Activated naive CD8-positive, alpha-beta T cell treated with anti-CD3 and anti-CD28 coated beads, Interleukin-2, amount 50 U/mL, for 24 hours (primary cell): ENCODE data around the gene EDC3.

Experiments
- ATAC-seq: fragments of 150-1000 bp; cut with Tn5 transposase; one replicate; pipeline ENCODE4 v1.10.0; 2021
- DNase-seq: peaks from one replicate; pipeline ENCODE4 v3.0.0; 2021
- H3K27ac Mint-ChIP-seq: one replicate; pipeline ENCODE4 v1.8.0; 2021; ENCODE audit warnings: mild to moderate bottlenecking, mixed read lengths
- H3K27me3 Mint-ChIP-seq: one replicate; pipeline ENCODE4 v1.8.0; 2021; ENCODE audit warnings: mixed read lengths
- H3K36me3 Mint-ChIP-seq: one replicate; pipeline ENCODE4 v1.8.0; 2021; ENCODE audit warnings: low read depth, mixed read lengths
- H3K4me1 Mint-ChIP-seq: one replicate; pipeline ENCODE4 v1.8.0; 2021; ENCODE audit warnings: mixed read lengths
- H3K4me3 Mint-ChIP-seq: one replicate; pipeline ENCODE4 v1.8.0; 2021; ENCODE audit warnings: mild to moderate bottlenecking, moderate library complexity, mixed read lengths
- H3K9me3 Mint-ChIP-seq: one replicate; pipeline ENCODE4 v1.8.0; 2021; ENCODE audit warnings: mixed read lengths

EDC3 gene

GRCh38 chr15:74618841-74619596, 76.8 kb downstream of the EDC3 start:
- no peaks in the 10 kb centered on the region for H3K27me3 Mint-ChIP-seq
- no peaks in the 10 kb centered on the region for H3K9me3 Mint-ChIP-seq
- ATAC-seq, result no peak
- no peak for DNase-seq
- H3K4me1 Mint-ChIP-seq, result peaks cover 53% of the 10 kb centered on the region
- H3K27ac Mint-ChIP-seq, result peak overlapping the region; percentile 90
- H3K36me3 Mint-ChIP-seq, result peaks cover 42% of the 10 kb centered on the region
- no peak overlapping the region for H3K4me3 Mint-ChIP-seq

DNA sequence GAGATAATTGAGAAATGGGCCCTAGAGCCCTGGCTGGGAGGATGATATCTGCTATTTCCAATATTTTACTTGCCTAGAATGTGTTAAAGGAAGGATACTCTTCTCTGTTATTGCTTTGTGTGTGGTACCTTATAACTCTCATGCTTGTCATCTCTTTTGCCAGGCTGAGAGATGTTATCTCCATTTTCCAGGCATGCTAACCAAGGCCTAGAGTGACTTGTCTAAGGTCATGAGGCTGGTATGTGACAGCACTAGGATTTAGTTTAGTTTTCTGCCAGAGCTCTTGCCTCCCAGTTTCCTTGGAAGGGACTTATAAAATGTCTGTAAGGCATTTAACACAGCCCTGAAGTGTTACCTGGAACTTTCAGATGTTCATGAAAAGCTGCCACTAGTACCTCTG, 78.8 kb downstream of the EDC3 start:
- no peak for DNase-seq
- no peak for ATAC-seq
- Mint-ChIP-seq H3K4me1 (peaks cover 66% of the 10 kb centered on the region), H3K27me3 (no peaks in the 10 kb centered on the region), H3K4me3 (peak overlapping the region; percentile 92), H3K36me3 (peaks cover 26% of the 10 kb centered on the region), H3K27ac (peak overlapping the region; percentile 90), H3K9me3 (no peaks in the 10 kb centered on the region)

DNA sequence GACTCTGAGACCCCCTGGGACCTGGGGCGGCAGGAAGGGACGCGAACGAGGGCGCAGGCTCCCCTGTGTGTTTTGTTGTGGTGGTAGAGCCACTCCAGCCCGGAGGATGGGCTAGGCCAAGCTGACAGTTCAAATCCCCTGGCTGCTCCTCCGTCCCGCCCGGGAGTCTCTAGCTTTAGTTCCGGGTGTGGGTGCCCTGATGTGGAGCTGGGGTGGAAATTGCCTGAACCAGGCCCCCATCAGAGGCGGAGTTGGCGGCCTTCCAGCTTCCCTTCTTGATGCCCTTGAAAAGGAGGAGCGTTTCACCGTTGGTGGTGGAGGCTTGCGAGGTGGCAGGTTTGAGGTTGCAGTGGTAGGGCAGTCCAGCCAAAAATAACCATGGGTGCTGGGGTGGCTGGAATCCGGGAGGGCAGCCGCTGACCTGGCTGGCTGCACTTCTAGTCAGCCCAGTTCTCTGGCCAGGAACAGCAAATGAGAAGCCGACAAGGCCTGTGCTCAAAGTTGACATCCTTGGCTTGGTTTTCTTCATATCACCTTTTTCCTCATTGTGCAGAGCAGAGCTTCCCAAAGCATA, 79.4 kb downstream of the EDC3 start:
- Mint-ChIP-seq H3K4me1 (peaks cover 64% of the 10 kb centered on the region), H3K9me3 (no peaks in the 10 kb centered on the region), H3K27ac (peak overlapping the region; percentile 90), H3K36me3 (peaks cover 21% of the 10 kb centered on the region), H3K27me3 (no peaks in the 10 kb centered on the region), H3K4me3 (peak overlapping the region; percentile 92)
- ATAC-seq (no peak), DNase-seq (peak; percentile 72)

DNA sequence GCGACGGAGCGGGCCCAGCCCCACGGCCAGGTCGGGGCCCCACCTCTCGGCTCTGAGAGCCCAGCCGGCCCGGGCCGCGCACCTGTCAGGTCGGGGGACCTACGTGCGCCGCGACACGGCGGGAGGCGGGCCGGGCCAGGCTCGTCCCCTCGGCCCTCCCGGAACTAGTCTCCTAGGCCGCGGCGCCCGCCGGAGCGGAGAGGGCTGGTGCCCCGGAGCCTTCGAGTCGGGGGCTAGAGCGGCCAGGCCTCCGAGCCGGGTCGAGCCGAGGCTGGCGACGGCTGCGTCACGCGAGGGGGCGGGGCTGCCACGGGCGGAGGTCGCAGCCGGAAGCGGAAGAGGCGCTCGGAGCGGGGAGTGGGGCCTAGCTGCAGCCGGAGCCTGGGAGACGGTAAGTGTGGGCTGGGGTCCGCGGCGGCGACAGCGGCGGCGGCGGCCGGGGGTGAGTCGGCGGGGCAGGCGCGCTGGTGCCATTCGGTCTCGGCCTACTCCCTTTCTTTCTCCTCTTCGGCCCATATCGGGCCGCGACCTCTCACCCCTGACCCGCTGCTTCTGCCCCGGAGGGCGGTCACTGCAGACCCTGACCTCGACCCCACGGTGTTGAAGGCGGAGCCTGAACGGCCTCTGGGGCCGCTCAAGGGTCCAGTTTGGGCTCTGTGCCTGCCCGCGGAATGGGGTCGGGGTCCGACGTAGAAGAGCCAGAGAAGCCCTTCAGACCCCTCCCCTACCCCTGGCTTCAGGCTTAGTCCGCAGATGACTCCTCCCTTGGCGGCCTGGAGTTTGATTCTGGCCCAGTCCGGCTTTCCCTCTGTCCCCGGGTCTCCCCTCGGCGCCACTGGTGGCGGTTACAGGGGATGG, 80.1 kb downstream of the EDC3 start, which contains the start of gene CLK3:
Gene CLK3, plus strand, starts transcription at position 329 of the 858 bp plus-strand sequence. CDS start 3,361 bp downstream, outside the sequence.
- Mint-ChIP-seq H3K4me3 (peak within 1 kb of the TSS; percentile 92), H3K9me3 (no peaks in the 10 kb centered on the region), H3K4me1 (peaks cover 58% of the 10 kb centered on the region), H3K27me3 (no peaks in the 10 kb centered on the region), H3K27ac (peak within 1 kb of the TSS; percentile 95), H3K36me3 (peaks cover 16% of the 10 kb centered on the region)
- ATAC-seq (peak; percentile 91), DNase-seq (peak; percentile 99)

DNA sequence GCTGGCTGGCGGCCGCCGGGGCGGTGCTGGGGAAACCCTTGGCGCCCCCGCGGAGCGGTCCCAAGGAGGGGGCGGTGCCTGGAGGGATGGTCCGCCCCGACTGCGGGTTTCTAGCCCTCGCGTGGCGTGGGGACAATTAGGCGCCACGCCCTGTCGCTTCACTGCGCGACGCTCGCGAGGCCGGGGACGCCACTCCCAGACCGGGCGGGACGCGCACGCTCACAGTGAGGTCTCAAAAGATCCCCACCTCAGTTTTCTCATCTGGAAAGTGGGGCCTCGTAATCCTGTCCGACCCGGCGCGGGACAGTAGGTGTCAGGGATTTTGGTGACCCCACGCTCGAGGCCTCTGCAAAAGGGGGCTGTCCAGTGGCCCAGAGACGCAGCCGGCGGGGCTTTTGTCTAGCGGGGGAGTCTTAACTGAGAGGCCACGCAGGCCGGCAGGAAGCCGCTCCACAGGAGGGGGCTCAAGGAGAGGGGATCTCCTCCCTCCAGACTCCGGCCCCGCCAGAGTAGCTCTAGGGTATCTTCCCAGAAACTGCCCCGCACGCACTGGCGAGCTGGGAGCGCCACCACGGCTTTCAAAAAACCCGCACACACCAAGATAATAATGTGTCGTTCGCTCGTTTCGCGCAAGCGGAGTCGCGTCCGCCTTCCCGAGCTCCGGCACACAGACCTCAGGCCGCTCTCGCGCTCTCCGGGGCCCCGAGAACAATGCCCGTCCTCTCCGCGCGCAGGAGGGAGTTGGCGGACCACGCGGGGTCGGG, 80.9 kb downstream of the EDC3 start:
- H3K4me1 Mint-ChIP-seq, result peaks cover 50% of the 10 kb centered on the region
- ATAC-seq (peak; percentile 57), DNase-seq (peak; percentile 92)
- H3K27me3 Mint-ChIP-seq, result no peaks in the 10 kb centered on the region
- peak overlapping the region; percentile 95 for H3K27ac Mint-ChIP-seq
- H3K9me3 Mint-ChIP-seq, result no peaks in the 10 kb centered on the region
- peak overlapping the region; percentile 92 for H3K4me3 Mint-ChIP-seq
- peaks cover 10% of the 10 kb centered on the region for H3K36me3 Mint-ChIP-seq

- H3K27me3 Mint-ChIP-seq, result no peaks in the 10 kb centered on the region
- no peaks in the 10 kb centered on the region for H3K9me3 Mint-ChIP-seq
- peak overlapping the region; percentile 92 for H3K4me3 Mint-ChIP-seq
- peak overlapping the region; percentile 69 for H3K27ac Mint-ChIP-seq
- peaks cover 10% of the 10 kb centered on the region for H3K36me3 Mint-ChIP-seq
- DNase-seq, result no peak
- H3K4me1 Mint-ChIP-seq, result peaks cover 46% of the 10 kb centered on the region
- ATAC-seq, result no peak
Observed at GRCh38 chr15:74613953-74614743, 81.7 kb downstream of the EDC3 start.

DNA sequence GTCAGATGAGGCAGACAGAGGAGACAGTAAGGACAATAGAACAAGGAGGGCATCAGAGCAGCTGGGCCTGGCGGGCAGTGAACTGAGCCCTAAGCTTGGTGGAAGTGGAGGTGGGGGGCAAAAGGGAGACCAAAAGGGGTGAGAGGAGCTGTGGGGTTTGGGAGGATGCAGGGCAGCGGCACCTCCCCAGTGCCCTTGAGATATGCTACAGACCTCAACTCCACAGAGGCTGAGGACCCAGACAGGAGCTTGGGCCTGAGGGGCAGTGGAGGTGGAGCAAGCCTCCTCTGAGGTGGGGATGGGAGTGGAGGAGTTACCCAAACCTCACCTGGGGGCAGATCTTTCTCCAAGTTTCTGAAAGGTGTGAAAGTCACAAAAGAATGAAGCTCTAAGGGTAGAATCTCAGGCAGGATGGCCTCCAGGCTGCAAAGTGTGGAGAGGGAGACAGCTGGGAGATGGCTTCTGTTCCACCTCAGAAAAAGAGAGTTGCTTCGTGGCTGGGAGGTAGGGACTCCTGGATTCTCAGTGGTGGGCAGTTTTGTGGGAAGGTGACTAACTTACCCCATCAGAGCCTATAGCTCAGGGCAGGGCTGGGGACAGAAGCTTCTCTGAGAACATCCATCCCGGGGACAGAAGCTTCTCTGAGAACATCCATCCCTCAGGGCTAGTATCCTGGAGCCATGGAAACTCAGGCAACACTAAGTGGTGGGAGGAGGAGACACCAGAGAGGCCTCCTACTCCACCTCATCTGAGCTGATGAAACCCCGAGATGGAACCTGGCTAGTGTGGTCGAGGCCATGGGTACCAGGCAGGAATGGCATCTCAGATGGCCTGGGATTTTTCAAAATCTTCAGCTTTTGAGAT, 82.5 kb downstream of the EDC3 start:
- peak overlapping the region; percentile 92 for H3K4me3 Mint-ChIP-seq
- peaks cover 37% of the 10 kb centered on the region for H3K4me1 Mint-ChIP-seq
- no peaks in the 10 kb centered on the region for H3K27me3 Mint-ChIP-seq
- no peaks in the 10 kb centered on the region for H3K9me3 Mint-ChIP-seq
- no peak for ATAC-seq
- no peak for DNase-seq
- peak overlapping the region; percentile 29 for H3K27ac Mint-ChIP-seq
- H3K36me3 Mint-ChIP-seq, result peaks cover 10% of the 10 kb centered on the region

DNA sequence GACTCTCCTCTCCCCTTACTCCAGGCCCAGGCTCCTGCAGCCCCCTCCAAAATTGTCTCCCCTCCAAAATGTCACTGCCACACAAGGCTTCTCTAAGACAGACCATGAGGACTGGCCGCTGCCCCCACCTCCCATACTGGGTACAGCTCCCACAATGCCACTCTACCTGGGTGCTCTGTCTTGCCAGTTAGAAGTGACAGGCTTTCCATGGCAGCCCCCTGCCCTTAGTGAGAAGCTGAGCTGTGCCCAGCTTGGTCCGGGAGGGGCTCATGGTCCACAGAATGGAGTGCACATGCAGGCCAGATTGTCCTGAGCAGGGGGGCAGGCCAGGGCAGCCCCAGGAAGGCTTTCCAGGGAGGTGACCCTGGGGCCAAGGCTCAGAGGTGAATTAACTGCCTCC, 83.1 kb downstream of the EDC3 start:
- peak overlapping the region; percentile 92 for H3K4me3 Mint-ChIP-seq
- no peak for ATAC-seq
- peaks cover 31% of the 10 kb centered on the region for H3K4me1 Mint-ChIP-seq
- no peaks in the 10 kb centered on the region for H3K9me3 Mint-ChIP-seq
- H3K27ac Mint-ChIP-seq, result no peak overlapping the region
- no peaks in the 10 kb centered on the region for H3K27me3 Mint-ChIP-seq
- no peak for DNase-seq
- H3K36me3 Mint-ChIP-seq, result peaks cover 9% of the 10 kb centered on the region

DNA sequence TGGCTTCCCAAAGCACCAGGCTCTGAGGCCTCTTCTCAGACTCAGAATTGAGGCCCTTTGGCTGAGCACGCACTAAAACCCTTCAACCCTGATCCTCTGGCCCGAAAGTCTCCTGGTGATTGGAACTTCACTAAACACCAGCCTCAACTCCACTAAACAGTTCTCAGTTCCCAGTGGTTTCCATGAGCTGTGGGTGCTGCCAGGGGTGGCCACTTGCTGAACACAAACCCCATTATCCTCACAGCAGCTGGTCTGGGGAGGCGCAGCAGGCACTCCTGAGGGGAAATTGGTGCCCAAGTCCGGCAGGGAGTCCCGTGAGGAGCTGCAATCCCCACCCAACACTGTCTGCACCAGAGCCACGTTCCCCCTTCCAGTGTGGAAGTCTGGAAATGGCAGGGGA, 84.0 kb downstream of the EDC3 start:
- Mint-ChIP-seq H3K27me3 (no peaks in the 10 kb centered on the region), H3K9me3 (no peaks in the 10 kb centered on the region), H3K27ac (no peak overlapping the region), H3K36me3 (peaks cover under 1% of the 10 kb centered on the region), H3K4me3 (no peak overlapping the region), H3K4me1 (peaks cover 22% of the 10 kb centered on the region)
- ATAC-seq, result no peak
- DNase-seq, result no peak

DNA sequence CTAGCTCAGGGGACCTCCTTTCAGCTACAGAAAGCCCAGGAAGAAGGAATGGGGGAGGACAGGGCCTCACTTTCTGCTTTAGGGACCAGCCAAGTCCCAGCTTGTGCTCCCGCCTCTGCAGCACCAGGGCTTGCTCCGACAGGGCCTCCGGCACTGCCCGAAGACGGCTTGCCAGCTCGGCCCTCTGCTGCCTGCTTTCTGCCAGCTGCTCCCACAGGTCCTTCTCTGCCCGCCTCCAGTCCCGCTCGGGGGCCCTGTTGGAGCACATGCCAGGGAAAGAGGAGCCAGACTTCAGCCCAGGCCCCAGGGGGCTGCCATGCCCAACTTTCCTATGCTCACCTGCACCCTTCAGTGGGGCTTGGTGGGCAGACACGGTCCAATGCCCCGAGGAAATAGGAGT, 84.5 kb downstream of the EDC3 start:
- H3K9me3 Mint-ChIP-seq, result no peaks in the 10 kb centered on the region
- ATAC-seq, result no peak

GRCh38 chr15:74610302-74610951, 85.4 kb downstream of the EDC3 start:
- Mint-ChIP-seq H3K4me3 (no peak overlapping the region), H3K27ac (no peak overlapping the region), H3K36me3 (no peaks in the 10 kb centered on the region), H3K27me3 (no peaks in the 10 kb centered on the region), H3K4me1 (peaks cover 18% of the 10 kb centered on the region), H3K9me3 (no peaks in the 10 kb centered on the region)
- DNase-seq, result no peak
- ATAC-seq, result no peak

More for the DNA sequence above, 84.5 kb downstream of the EDC3 start:
- Mint-ChIP-seq H3K27me3 (no peaks in the 10 kb centered on the region), H3K36me3 (no peaks in the 10 kb centered on the region), H3K4me3 (no peak overlapping the region), H3K27ac (no peak overlapping the region), H3K4me1 (peaks cover 18% of the 10 kb centered on the region)
- no peak for DNase-seq

GRCh38 chr15:74609938-74610301, 85.9 kb downstream of the EDC3 start:
- H3K9me3 Mint-ChIP-seq, result no peaks in the 10 kb centered on the region
- peaks cover 18% of the 10 kb centered on the region for H3K4me1 Mint-ChIP-seq
- H3K27me3 Mint-ChIP-seq, result no peaks in the 10 kb centered on the region
- H3K36me3 Mint-ChIP-seq, result no peaks in the 10 kb centered on the region
- H3K27ac Mint-ChIP-seq, result no peak overlapping the region
- DNase-seq, result no peak
- H3K4me3 Mint-ChIP-seq, result no peak overlapping the region
- no peak for ATAC-seq
